HepG2 (cell line): ENCODE data around the gene EFCAB8. TPM values are rescaled to one million over a fixed set of nuclear protein-coding genes. Genes with fewer than 3 reads are reported as not detected.

Experiments
- ETS1 ChIP-seq: sonication (generic); formaldehyde crosslinking; IDR thresholded peaks from 2 replicates; pipeline ENCODE4 v1.4.0; 2020; ENCODE audit warnings: missing genetic modification reagents
- ETV5 ChIP-seq: IDR thresholded peaks from 2 replicates; pipeline ENCODE4 v1.6.1; 2018; ENCODE audit warnings: missing biosample characterization, missing genetic modification reagents, inconsistent platforms, borderline replicate concordance
- GFI1 ChIP-seq: sonication (generic); formaldehyde crosslinking; IDR thresholded peaks from 2 replicates; pipeline ENCODE4 v1.5.0; 2020; ENCODE audit warnings: missing genetic modification reagents, mild to moderate bottlenecking, borderline replicate concordance
- HBP1 ChIP-seq: IDR thresholded peaks from 2 replicates; pipeline ENCODE4 v1.6.1; 2016; ENCODE audit warnings: low read depth, control low read depth
- HOXA3 ChIP-seq: sonication (generic); formaldehyde crosslinking; IDR thresholded peaks from 2 replicates; pipeline ENCODE4 v1.5.0; 2020; ENCODE audit warnings: missing genetic modification reagents
- ISX ChIP-seq: sonication (generic); formaldehyde crosslinking; conservative IDR thresholded peaks from 2 replicates; pipeline ENCODE4 v1.5.0; 2020; ENCODE audit warnings: missing genetic modification reagents
- KLF11 ChIP-seq: IDR thresholded peaks from 2 replicates; pipeline ENCODE4 v1.6.1; 2016; ENCODE audit warnings: missing compliant biosample characterization
- MAZ ChIP-seq, 2 experiments: sonication (generic) in 1 of 2; formaldehyde crosslinking in 1 of 2; IDR thresholded peaks; 2 replicates each; pipeline versions ENCODE4 v1.5.0 to v1.6.1; 2012 to 2020; ENCODE audit warnings: low read depth in 2 of 2, mild to moderate bottlenecking in 2 of 2, borderline replicate concordance in 1 of 2, improper control_type of control experiment in 1 of 2, low read length in 1 of 2, missing genetic modification reagents in 1 of 2, moderate library complexity in 1 of 2
- MXD4 ChIP-seq: IDR thresholded peaks from 2 replicates; pipeline ENCODE4 v1.6.1; 2016; ENCODE audit warnings: mild to moderate bottlenecking, missing biosample characterization, missing genetic modification reagents
- NFKB2 ChIP-seq: sonication (generic); formaldehyde crosslinking; IDR thresholded peaks from 2 replicates; pipeline ENCODE4 v1.4.0; 2020; ENCODE audit warnings: missing genetic modification reagents, borderline replicate concordance
- TCF7L2 ChIP-seq: IDR thresholded peaks from 2 replicates; pipeline ENCODE4 v1.6.1; 2011; ENCODE audit warnings: mild to moderate bottlenecking, low read depth, low read length, moderate library complexity
- TGIF2 ChIP-seq: IDR thresholded peaks from 2 replicates; pipeline ENCODE4 v1.6.1; 2016; ENCODE audit warnings: control low read depth, missing compliant biosample characterization
- TP53 ChIP-seq: sonication (generic); formaldehyde crosslinking; conservative IDR thresholded peaks from 2 replicates; pipeline ENCODE4 v1.4.0; 2020; ENCODE audit warnings: missing genetic modification reagents
- TRAFD1 ChIP-seq: sonication (generic); formaldehyde crosslinking; IDR thresholded peaks from 2 replicates; pipeline ENCODE4 v1.5.1; 2020; ENCODE audit warnings: missing genetic modification reagents, mild to moderate bottlenecking, borderline replicate concordance
- YEATS4 ChIP-seq: sonication (generic); formaldehyde crosslinking; IDR thresholded peaks from 2 replicates; pipeline ENCODE4 v1.4.0; 2020; ENCODE audit warnings: missing genetic modification reagents, borderline replicate concordance
- ZNF547 ChIP-seq: sonication (generic); formaldehyde crosslinking; IDR thresholded peaks from 2 replicates; pipeline ENCODE4 v1.5.1; 2020; ENCODE audit warnings: mild to moderate bottlenecking, missing genetic modification reagents
- ZNF652 ChIP-seq: IDR thresholded peaks from 2 replicates; pipeline ENCODE4 v1.6.1; 2016; ENCODE audit warnings: low read depth, borderline replicate concordance
- ZNF746 ChIP-seq: sonication (generic); formaldehyde crosslinking; IDR thresholded peaks from 2 replicates; pipeline ENCODE4 v1.8.0; 2022; ENCODE audit warnings: mild to moderate bottlenecking, missing genetic modification reagents
- polyA plus RNA-seq, 8 experiments: library from polyadenylated mRNA; depleted of rRNA in 3 of 8; stranded (reverse) in 7 of 8; unstranded in 1 of 8; fragments of >200 nt; fragmentation: Illumina TruSeq in 4 of 8; extraction: Trizol in 4 of 8; gene quantifications; 2 replicates each; pipeline versions ENCODE4 v1.2.1 to v1.2.3, GENCODE V29; 2011 to 2016; ENCODE audit warnings: low read depth in 4 of 8, missing spikeins in 1 of 8, mixed read lengths in 1 of 8; ENCODE audit not compliant: insufficient read depth in 1 of 8
- total RNA-seq, 5 experiments: library from RNA; depleted of rRNA; stranded (reverse); fragments of >200 nt; fragmentation: Illumina TruSeq; extraction: Trizol; gene quantifications; 2 replicates each; pipeline ENCODE4 v1.2.3, GENCODE V29; 2016; ENCODE audit warnings: low read depth in 1 of 5
- TF ChIP-seq, protein P1 (sequence below): sonication (generic); formaldehyde crosslinking; IDR thresholded peaks from 2 replicates; pipeline ENCODE4 v1.8.0; 2022; ENCODE audit warnings: mild to moderate bottlenecking, missing genetic modification reagents
- TF ChIP-seq, protein P2 (sequence below): IDR thresholded peaks from 2 replicates; pipeline ENCODE4 v1.6.1; 2018; ENCODE audit warnings: missing genetic modification reagents
- TF ChIP-seq, protein P3 (sequence below): sonication (generic); formaldehyde crosslinking; IDR thresholded peaks from 2 replicates; pipeline ENCODE4 v1.8.0; 2022; ENCODE audit warnings: mild to moderate bottlenecking, missing genetic modification reagents, moderate library complexity

EFCAB8 gene
- total and polyA plus RNA-seq, 2 of the 13 experiments (the other 11 are each of a cell fraction or from before 2014, with no cell fraction given), result 0.15 to 0.22 TPM

DNA sequence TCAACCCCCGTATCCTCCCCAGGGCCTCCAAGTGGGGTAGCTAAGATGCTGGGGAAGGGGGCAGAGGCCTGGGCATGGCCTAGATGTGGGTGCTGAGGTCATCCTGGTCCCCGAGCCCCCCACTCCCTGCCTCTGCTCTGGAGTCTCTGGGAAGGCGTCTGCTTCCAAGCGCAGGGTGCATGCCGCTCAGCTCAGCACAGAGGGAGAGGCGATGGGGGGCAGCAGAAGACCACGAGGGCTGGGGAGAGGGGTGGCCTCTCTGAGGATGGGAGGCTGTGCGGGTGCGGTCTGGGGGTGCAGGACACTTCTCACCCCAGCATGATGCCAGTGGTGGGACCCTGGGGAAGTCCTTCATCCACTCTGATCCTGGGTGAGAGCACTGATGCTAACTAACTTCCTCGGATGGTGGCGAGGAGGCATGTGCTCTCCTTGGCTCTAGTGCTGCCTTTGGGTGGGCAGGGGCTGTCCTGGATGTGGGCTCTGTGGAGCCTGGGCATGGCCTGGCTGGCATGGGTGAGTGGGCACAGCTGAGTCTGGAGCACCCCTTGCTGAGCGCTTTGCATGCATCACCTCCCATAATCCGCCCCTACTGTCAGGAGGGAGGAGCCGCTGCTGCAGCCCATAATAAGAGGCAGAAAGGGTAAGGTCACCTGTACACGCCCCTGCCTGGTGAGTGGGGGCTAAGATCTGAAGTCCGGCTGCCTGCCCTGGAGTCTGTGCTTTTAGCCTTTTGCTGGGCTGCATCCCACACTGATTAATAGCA is 34.7 kb downstream of the EFCAB8 start (continued):
- TF ChIP-seq, protein P1, sequence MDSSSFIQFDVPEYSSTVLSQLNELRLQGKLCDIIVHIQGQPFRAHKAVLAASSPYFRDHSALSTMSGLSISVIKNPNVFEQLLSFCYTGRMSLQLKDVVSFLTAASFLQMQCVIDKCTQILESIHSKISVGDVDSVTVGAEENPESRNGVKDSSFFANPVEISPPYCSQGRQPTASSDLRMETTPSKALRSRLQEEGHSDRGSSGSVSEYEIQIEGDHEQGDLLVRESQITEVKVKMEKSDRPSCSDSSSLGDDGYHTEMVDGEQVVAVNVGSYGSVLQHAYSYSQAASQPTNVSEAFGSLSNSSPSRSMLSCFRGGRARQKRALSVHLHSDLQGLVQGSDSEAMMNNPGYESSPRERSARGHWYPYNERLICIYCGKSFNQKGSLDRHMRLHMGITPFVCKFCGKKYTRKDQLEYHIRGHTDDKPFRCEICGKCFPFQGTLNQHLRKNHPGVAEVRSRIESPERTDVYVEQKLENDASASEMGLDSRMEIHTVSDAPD (CRISPR knock-in tag), result 0 out of 2 replicates have a peak, but pooled peaks have one; percentile 36
- TF ChIP-seq TRAFD1 (CRISPR knock-in tag), result no peak
- TF ChIP-seq TP53, result no peak
- TF ChIP-seq KLF11, result no peak
- TF ChIP-seq ZNF746 (CRISPR knock-in tag), result no peak
- TF ChIP-seq ISX (CRISPR knock-in tag), result no peak
- TF ChIP-seq ETV5 (CRISPR knock-in tag), result no peak
- no peak for TF ChIP-seq MXD4 (CRISPR knock-in tag)
- TF ChIP-seq HOXA3 (CRISPR knock-in tag), result 0 out of 2 replicates have a peak, but pooled peaks have one; percentile 5
- TF ChIP-seq, protein P2, sequence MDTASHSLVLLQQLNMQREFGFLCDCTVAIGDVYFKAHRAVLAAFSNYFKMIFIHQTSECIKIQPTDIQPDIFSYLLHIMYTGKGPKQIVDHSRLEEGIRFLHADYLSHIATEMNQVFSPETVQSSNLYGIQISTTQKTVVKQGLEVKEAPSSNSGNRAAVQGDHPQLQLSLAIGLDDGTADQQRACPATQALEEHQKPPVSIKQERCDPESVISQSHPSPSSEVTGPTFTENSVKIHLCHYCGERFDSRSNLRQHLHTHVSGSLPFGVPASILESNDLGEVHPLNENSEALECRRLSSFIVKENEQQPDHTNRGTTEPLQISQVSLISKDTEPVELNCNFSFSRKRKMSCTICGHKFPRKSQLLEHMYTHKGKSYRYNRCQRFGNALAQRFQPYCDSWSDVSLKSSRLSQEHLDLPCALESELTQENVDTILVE, result no peak
- TF ChIP-seq HBP1 (CRISPR knock-in tag), result no peak
- no peak for TF ChIP-seq ETS1 (CRISPR knock-in tag)
- 0 out of 2 replicates have a peak, but pooled peaks have one; percentile 0 for TF ChIP-seq MAZ (IDR thresholded peaks at IDR 0.05; ENCODE audit: borderline replicate concordance, low read depth, low read length)
- TF ChIP-seq MAZ (CRISPR knock-in tag; IDR thresholded peaks at IDR 0.05; ENCODE audit: low read depth), result no peak
- TF ChIP-seq YEATS4 (CRISPR knock-in tag), result no peak
- TF ChIP-seq GFI1 (CRISPR knock-in tag), result no peak
- no peak for TF ChIP-seq ZNF547 (CRISPR knock-in tag)
- no peak for TF ChIP-seq ZNF652 (CRISPR knock-in tag)
- no peak for TF ChIP-seq TCF7L2
- TF ChIP-seq TGIF2 (CRISPR knock-in tag), result no peak
- TF ChIP-seq, protein P3, sequence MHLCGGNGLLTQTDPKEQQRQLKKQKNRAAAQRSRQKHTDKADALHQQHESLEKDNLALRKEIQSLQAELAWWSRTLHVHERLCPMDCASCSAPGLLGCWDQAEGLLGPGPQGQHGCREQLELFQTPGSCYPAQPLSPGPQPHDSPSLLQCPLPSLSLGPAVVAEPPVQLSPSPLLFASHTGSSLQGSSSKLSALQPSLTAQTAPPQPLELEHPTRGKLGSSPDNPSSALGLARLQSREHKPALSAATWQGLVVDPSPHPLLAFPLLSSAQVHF (CRISPR knock-in tag), result no peak
- TF ChIP-seq NFKB2 (CRISPR knock-in tag), result no peak
